GM18502 (cell line): Measurements from ENCODE around the gene ATF6B.

Source experiments
- ATAC-seq: cut with Tn5 transposase; IDR thresholded peaks from one replicate; pipeline ENCODE4 v1.9.1; 2021; ENCODE audit warnings: mild to moderate bottlenecking; ENCODE audit not compliant: unreplicated experiment, poor library complexity

ATF6B gene

GRCh38 chr6:32137454-32137853 is 9.4 kb upstream of the ATF6B start:
- no peak for ATAC-seq

DNA sequence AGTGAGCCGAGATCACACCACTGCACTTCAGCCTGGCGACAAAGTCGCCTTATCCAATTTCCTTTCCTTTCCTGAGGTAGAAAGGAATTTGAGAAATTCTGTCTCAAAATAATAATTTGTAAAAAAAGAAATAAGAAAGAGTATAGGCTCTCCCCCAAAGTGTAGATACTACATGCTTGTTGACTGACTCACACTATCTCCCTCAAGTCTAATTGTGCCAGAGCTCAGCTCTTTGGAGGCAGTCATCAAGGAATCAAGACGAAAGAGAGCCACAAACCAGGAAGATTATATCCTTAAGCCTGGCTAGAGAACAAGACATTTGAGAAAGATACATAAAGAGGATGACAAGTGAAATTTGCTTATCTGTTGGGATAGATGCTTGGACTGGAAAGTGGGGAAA is 5.7 kb upstream of the ATF6B start:
- ATAC-seq: no peak

DNA sequence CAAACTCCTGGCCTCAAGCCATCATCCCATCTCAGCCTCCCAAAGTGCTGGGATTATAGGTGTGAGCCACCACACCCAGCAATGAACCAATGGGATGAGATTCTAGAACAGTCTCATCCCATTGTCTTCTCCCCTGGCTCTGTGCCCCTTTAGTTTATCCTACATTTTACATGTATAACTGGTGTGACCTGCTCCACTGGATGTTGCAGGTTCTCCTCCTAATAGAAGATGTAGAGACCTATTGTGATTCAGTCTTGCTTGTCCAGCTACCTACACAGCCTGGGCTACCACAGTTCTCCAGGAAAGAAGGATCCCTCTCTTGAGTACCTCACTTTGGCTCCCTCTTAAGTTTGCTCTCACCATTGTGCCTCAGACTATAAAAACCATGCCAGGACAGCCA is 4.1 kb upstream of the ATF6B start:
- no peak for ATAC-seq

DNA sequence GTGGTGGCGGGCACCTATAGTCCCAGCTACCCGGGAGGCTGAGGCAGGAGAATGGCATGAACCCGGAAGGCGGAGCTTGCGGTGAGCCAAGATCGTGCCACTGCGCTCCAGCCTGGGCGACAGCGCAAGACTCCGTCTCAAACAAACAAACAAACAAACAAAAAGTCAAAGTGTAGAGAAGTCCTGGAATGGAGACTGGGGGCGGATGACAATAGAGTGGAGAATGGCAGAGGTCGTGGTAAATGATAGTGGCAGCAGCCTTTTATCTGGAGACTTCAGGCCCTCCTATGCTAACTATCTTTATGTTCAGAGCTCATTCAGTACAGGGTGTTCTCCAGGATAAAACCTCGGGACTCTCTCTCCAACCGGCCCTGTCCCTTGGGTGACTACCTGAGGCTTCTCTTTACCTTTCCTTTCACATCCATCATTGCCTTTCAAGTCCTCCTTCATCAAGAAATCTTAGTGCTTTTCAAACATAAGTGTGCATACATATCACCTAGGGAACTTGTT is 3.4 kb upstream of the ATF6B start:
- ATAC-seq: no peak

DNA sequence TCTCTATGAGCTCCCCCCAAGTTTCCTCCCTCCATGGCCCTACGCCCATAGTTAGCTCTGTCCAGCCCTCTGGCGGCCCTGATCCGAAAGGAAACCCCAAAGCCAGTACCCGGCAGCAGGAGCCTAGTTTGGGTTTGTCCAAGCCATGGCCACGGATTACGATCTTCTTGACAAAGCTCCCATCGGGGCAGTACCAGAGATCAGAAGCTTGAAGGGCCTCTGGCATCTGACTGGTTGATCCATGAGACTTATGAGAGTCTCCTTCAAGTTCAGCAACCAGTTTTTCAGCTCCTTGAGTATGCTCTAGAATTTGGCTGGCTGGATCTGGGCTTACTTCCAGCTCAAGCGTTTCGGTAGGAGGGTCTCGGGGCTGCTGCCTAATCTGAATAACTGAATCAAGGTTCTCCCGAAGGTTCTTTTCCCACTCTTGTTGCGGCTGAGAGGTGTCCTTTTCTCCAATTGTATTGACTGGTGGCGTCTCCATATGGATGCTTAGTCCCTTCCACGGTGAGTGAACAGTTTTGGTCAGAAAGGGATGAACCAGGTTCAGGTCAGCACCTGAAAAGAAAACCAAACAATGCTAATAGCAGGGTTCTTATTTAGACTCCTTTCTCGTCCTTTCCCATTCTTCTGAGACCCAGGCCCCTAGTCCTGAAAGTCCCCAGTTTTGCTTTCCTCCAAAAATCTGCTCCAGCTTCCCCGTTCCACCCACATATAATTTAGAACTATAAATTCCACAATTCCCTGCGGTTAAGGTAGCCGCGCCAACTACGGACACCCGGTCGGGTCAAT is 1.4 kb upstream of the ATF6B start:
- ATAC-seq: no peak

GRCh38 chr6:32128751-32129296 is 778 bp upstream of the ATF6B start:
- no peak for ATAC-seq

- ATAC-seq: no peak
These were observed 683 bp downstream of the ATF6B start for GRCh38 chr6:32127409-32127716.

- no peak for ATAC-seq
These were observed 1.2 kb downstream of the ATF6B start for GRCh38 chr6:32126880-32127279.

GRCh38 chr6:32123681-32124080 is 4.4 kb downstream of the ATF6B start:
- no peak for ATAC-seq

- no peak for ATAC-seq
These were observed 7.4 kb downstream of the ATF6B start for GRCh38 chr6:32120573-32121059.

- no peak for ATAC-seq
These were observed 9.0 kb downstream of the ATF6B start for GRCh38 chr6:32118782-32119628.

GRCh38 chr6:32117461-32117860 is 10.6 kb downstream of the ATF6B start:
- ATAC-seq: no peak

- no peak for ATAC-seq
These were observed 11.4 kb downstream of the ATF6B start for GRCh38 chr6:32116674-32117073.

DNA sequence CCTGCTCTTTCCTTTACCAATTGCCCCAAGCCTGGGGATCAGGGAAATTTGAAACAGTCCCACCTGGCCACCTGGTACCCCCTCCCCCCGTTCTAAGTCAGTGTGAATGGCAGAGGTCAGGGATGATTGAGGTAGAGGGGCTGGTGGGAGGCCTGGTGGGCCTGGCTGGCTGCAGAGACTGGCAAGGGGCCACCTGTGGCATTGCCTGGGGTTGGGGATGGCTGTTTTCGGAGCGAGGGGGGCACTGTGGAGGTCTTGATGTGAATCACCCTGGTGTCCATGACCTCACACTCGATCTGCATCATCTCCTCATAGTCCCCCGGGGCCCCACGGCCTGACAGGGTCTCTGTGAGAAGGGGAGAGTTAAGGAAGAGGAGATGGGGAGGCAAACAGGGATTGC is 12.4 kb downstream of the ATF6B start:
- ATAC-seq: no peak

DNA sequence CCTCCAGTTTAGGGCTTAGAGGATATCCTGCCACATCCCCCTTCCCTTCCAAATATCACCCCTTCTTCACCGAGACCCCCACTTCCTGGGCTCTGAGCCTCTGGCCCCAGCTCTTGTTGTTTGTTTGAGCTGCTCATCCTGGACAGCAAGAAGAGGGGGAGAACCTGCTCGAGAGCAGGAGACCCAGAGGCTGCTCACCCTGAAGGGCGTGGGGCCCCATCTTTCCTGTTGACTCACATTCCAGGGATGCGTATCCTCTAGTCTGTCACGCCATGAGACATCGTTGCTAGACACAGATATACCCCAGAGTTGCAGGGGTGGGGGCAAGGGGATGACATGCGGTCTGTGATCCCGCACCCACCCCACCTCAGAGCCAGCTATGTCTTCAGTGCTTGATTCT is 13.2 kb downstream of the ATF6B start:
- ATAC-seq: no peak

- no peak for ATAC-seq
These were observed 14.4 kb downstream of the ATF6B start for GRCh38 chr6:32113386-32114352.

GRCh38 chr6:32112431-32112980 is 15.5 kb downstream of the ATF6B start:
- no peak for ATAC-seq

- ATAC-seq: no peak
These were observed 16.5 kb downstream of the ATF6B start for GRCh38 chr6:32111424-32112066.

GRCh38 chr6:32110632-32111031 is 17.4 kb downstream of the ATF6B start:
- no peak for ATAC-seq
